Spleen (tissue), 7 donors: Measurements from ENCODE around the gene TIGD3.

Source experiments
- CTCF ChIP-seq, 11 experiments: fragments of 200-600 bp in 7 of 11; fragments of 450-650 bp in 4 of 11; sonication (generic) in 4 of 11; IDR thresholded peaks in 8 of 11; conservative IDR thresholded peaks in 3 of 11; 1 replicate in 7 of 11; 2 replicates in 4 of 11; pipeline versions ENCODE4 v1.4.0 to v1.8.0; 2016 to 2021; ENCODE audit warnings: antibody characterized with exemption in 11 of 11, inconsistent platforms in 4 of 11, mild to moderate bottlenecking in 1 of 11
- POLR2A ChIP-seq, 3 donors: fragments of 450-650 bp; IDR thresholded peaks; one replicate each; pipeline ENCODE4 v1.5.1; 2017; ENCODE audit warnings: antibody characterized with exemption in 3 of 3, mild to moderate bottlenecking in 1 of 3
- POLR2AphosphoS5 ChIP-seq, 3 donors: sonication (generic); formaldehyde crosslinking; IDR thresholded peaks; one replicate each; pipeline ENCODE4 v1.5.1; 2017; ENCODE audit warnings: antibody characterized with exemption in 3 of 3
- donor health status: DM: no; HTN: no; CAD: no; lungs with moderate emphysema.
- donor health status: DM: no; HTN: no; CAD: no.
- donor health status: DM: no; HTN: no; CAD: no.

GRCh38 chr11:65362966-65363365, 8.4 kb downstream of the TIGD3 start:
- TF ChIP-seq CTCF (IDR thresholded peaks at IDR 0.05 in 8 of 11, conservative IDR thresholded peaks at IDR 0.05 in 3 of 11): no peak
- TF ChIP-seq POLR2A (IDR thresholded peaks at IDR 0.05): no peak
- TF ChIP-seq POLR2AphosphoS5 (IDR thresholded peaks at IDR 0.05): no peak
